Measurements from ENCODE around the gene GABRA4.

The GABRA4 gene

GRCh38 chr4:46931981-46932380 is 61.4 kb downstream of the GABRA4 start:
- Histone ChIP-seq H3K4me1 (ENCODE audit: control insufficient read depth, insufficient read depth, low read length) (no peaks in the 10 kb centered on the region), H3K9me3 (ENCODE audit: control insufficient read depth, insufficient read depth, low read depth, low read length) (no peaks in the 10 kb centered on the region), H3K4me3 (ENCODE audit: low read depth, low read length) (no peak overlapping the region), H3K27ac (ENCODE audit: extremely low read depth, low read depth, low read length) (no peak overlapping the region), H3K36me3 (ENCODE audit: control insufficient read depth in 2 of 2, insufficient read depth in 1 of 2, low read length in 2 of 2) (no peaks in the 10 kb centered on the region)
- CTCF ChIA-PET = interaction anchor here (0.6 to 0.9 kb wide), 3 partner anchors 13 to 101 kb away, joined by 3 read pairs; no protein-coding TSS in a partner anchor
- POLR2A ChIA-PET = no interaction called here
- TF ChIP-seq ZSCAN18 (tag by site-specific recombination; IDR thresholded peaks at IDR 0.05) (no peak), ZNF654 (tag by site-specific recombination; IDR thresholded peaks at IDR 0.05; ENCODE audit: low read depth) (peak; percentile 35)

GRCh38 chr4:46930891-46931290 is 62.5 kb downstream of the GABRA4 start:
- no peaks in the 10 kb centered on the region for H3K9me3 ChIP-seq (ENCODE audit: control insufficient read depth, insufficient read depth, low read depth, low read length)
- H3K36me3 ChIP-seq (ENCODE audit: control insufficient read depth in 2 of 2, insufficient read depth in 1 of 2, low read length in 2 of 2) = no peaks in the 10 kb centered on the region
- H3K27ac ChIP-seq (ENCODE audit: extremely low read depth, low read depth, low read length) = no peak overlapping the region
- H3K4me3 ChIP-seq (ENCODE audit: low read depth, low read length) = no peak overlapping the region
- POLR2A ChIA-PET = no interaction called here
- no peaks in the 10 kb centered on the region for H3K4me1 ChIP-seq (ENCODE audit: control insufficient read depth, insufficient read depth, low read length)
- TF ChIP-seq ZNF548 (tag by site-specific recombination; IDR thresholded peaks at IDR 0.05) (no peak), SP2 (tag by site-specific recombination; IDR thresholded peaks at IDR 0.05) (no peak), PATZ1 (tag by site-specific recombination; IDR thresholded peaks at IDR 0.05) (no peak), ZBTB8A (tag by site-specific recombination; IDR thresholded peaks at IDR 0.05) (no peak), ZBTB1 (tag by site-specific recombination; IDR thresholded peaks at IDR 0.05) (no peak), SP3 (tag by site-specific recombination; IDR thresholded peaks at IDR 0.05) (no peak), ZNF175 (tag by site-specific recombination; IDR thresholded peaks at IDR 0.05) (no peak), ZSCAN30 (tag by site-specific recombination; IDR thresholded peaks at IDR 0.05) (no peak), ZNF704 (tag by site-specific recombination; IDR thresholded peaks at IDR 0.05) (no peak), ZBTB21 (tag by site-specific recombination; IDR thresholded peaks at IDR 0.05) (no peak), ZNF792 (tag by site-specific recombination; IDR thresholded peaks at IDR 0.05) (no peak), ELK4 (IDR thresholded peaks at IDR 0.05; ENCODE audit: borderline replicate concordance, low read depth, low read length) (no peak), HOXA7 (CRISPR knock-in tag; IDR thresholded peaks at IDR 0.05; ENCODE audit: borderline replicate concordance) (no peak), ZNF560 (tag by site-specific recombination; IDR thresholded peaks at IDR 0.05; ENCODE audit: borderline replicate concordance) (no peak), ZNF610 (tag by site-specific recombination; IDR thresholded peaks at IDR 0.05; ENCODE audit: borderline replicate concordance) (no peak), ZNF473 (tag by site-specific recombination; IDR thresholded peaks at IDR 0.05) (no peak), ZNF426 (tag by site-specific recombination; IDR thresholded peaks at IDR 0.05) (no peak), BCL11A (tag by site-specific recombination; IDR thresholded peaks at IDR 0.05; ENCODE audit: low read depth) (no peak)
- CTCF ChIA-PET = no interaction called here
